Measurements from ENCODE around the gene TTC39C.
A peak's percentile ranks its signal among the peaks of the same experiment; 100 is the strongest.

Gene TTC39C

GRCh38 chr18:24112464-24112863 is 97.9 kb downstream of the TTC39C start:
- no peak for TF ChIP-seq CTCF (IDR thresholded peaks at IDR 0.05; ENCODE audit: insufficient read depth, low read length, missing control alignments)
- ChIA-PET CTCF (interaction anchor here (0.6 to 1.7 kb wide), 3 partner anchors 8 to 194 kb away, joined by 3 to 9 read pairs (median 4); no protein-coding TSS in a partner anchor), POLR2A (no interaction called here)
- H3K4me3 ChIP-seq (ENCODE audit: low read depth, low read length) = no peak overlapping the region
- DNase-seq (ENCODE audit: low read depth, low spot score) = no peak

- CTCF ChIA-PET = interaction anchor here (1.7 to 2.6 kb wide), 2 partner anchors 12 to 195 kb away, joined by 4 to 9 read pairs; no protein-coding TSS in a partner anchor
- H3K4me3 ChIP-seq (ENCODE audit: low read depth, low read length) = no peak overlapping the region
- no peak for DNase-seq (ENCODE audit: low read depth, low spot score)
- no peak for TF ChIP-seq CTCF (IDR thresholded peaks at IDR 0.05; ENCODE audit: insufficient read depth, low read length, missing control alignments)
- POLR2A ChIA-PET = no interaction called here
Observed at GRCh38 chr18:24112874-24113615, 98.5 kb downstream of the TTC39C start.

GRCh38 chr18:24114924-24115549 is 100.5 kb downstream of the TTC39C start:
- TF ChIP-seq CTCF (IDR thresholded peaks at IDR 0.05; ENCODE audit: insufficient read depth, low read length, missing control alignments) = no peak
- POLR2A ChIA-PET = no interaction called here
- no peak overlapping the region for H3K4me3 ChIP-seq (ENCODE audit: low read depth, low read length)
- DNase-seq (ENCODE audit: low read depth, low spot score) = no peak
- CTCF ChIA-PET = interaction anchor here (0.7 to 2.6 kb wide), 8 partner anchors 8 to 493 kb away, joined by 3 to 9 read pairs (median 4); no protein-coding TSS in a partner anchor

GRCh38 chr18:24115628-24116027 is 101.1 kb downstream of the TTC39C start:
- no peak for TF ChIP-seq CTCF (IDR thresholded peaks at IDR 0.05; ENCODE audit: insufficient read depth, low read length, missing control alignments)
- H3K4me3 ChIP-seq (ENCODE audit: low read depth, low read length) = no peak overlapping the region
- POLR2A ChIA-PET = no interaction called here
- no peak for DNase-seq (ENCODE audit: low read depth, low spot score)
- CTCF ChIA-PET = interaction anchor here (0.6 to 2.6 kb wide), 5 partner anchors 9 to 301 kb away, joined by 3 to 9 read pairs (median 3); no protein-coding TSS in a partner anchor

GRCh38 chr18:24118750-24119577 is 104.4 kb downstream of the TTC39C start:
- CTCF ChIA-PET = interaction anchor here (0.7 to 1.6 kb wide), 25 partner anchors 8 to 621 kb away, joined by 3 to 6 read pairs (median 3); no protein-coding TSS in a partner anchor
- DNase-seq (ENCODE audit: low read depth, low spot score) = no peak
- TF ChIP-seq CTCF (IDR thresholded peaks at IDR 0.05; ENCODE audit: insufficient read depth, low read length, missing control alignments) = peak; percentile 67
- H3K4me3 ChIP-seq (ENCODE audit: low read depth, low read length) = no peak overlapping the region
- POLR2A ChIA-PET = no interaction called here

All from AG04449 (cell line).